Esophagus (tissue), 2 donors: Measurements from ENCODE around the gene FAM184A. TPM values are rescaled to one million over a fixed set of nuclear protein-coding genes. Genes with fewer than 3 reads are reported as not detected.

ENCODE experiments used
- H3K27ac ChIP-seq, 2 donors: one replicate each; pipeline ENCODE4 v1.5.1; 2013; ENCODE audit warnings: low read depth in 2 of 2, mild to moderate bottlenecking in 2 of 2, inconsistent platforms in 1 of 2, low read length in 1 of 2, moderate library complexity in 1 of 2
- H3K27me3 ChIP-seq, 2 donors: one replicate each; pipeline ENCODE4 v1.6.1; 2013; ENCODE audit warnings: low read length in 2 of 2, control low read depth in 1 of 2, mild to moderate bottlenecking in 1 of 2; ENCODE audit not compliant: insufficient read depth in 2 of 2, control insufficient read depth in 1 of 2
- H3K36me3 ChIP-seq, 2 donors: one replicate each; pipeline ENCODE4 v1.6.1; 2013; ENCODE audit warnings: low read length in 1 of 2; ENCODE audit not compliant: control insufficient read depth in 2 of 2, insufficient read depth in 2 of 2
- H3K4me1 ChIP-seq, 2 donors: one replicate each; pipeline ENCODE4 v1.6.1; 2013; ENCODE audit warnings: low read length in 1 of 2; ENCODE audit not compliant: control insufficient read depth in 2 of 2, insufficient read depth in 2 of 2
- H3K4me3 ChIP-seq, 2 donors: one replicate each; pipeline ENCODE4 v1.5.1; 2013; ENCODE audit warnings: low read length in 2 of 2, mild to moderate bottlenecking in 2 of 2, low read depth in 1 of 2, moderate library complexity in 1 of 2
- H3K9me3 ChIP-seq, 2 donors: one replicate each; pipeline ENCODE4 v1.6.1; 2013; ENCODE audit warnings: mild to moderate bottlenecking in 2 of 2, low read depth in 1 of 2, low read length in 1 of 2, moderate library complexity in 1 of 2; ENCODE audit not compliant: control insufficient read depth in 2 of 2, insufficient read depth in 1 of 2
- WGBS, 2 donors: extraction: QIAGEN DNeasy Blood & Tissue Kit; methylation state at CpG; one replicate each; pipeline ENCODE4 v1.1.7; 2013; 5-methylcytosine and 5-hydroxymethylcytosine counted together
- polyA plus RNA-seq, 2 donors: library from polyadenylated mRNA; stranded (reverse); fragments of 200-250 nt; gene quantifications; one replicate each; pipeline ENCODE4 v1.2.3, GENCODE V29; 2013
- donor health status: healthy with polysubstance abuse.
- donor health status: Bipolar disorder and iron deficiency.

Gene FAM184A
- 1 to 10 TPM in 1 of 2 donors, under 1 TPM in 1; 0.73 to 1.1 TPM for polyA plus RNA-seq

- H3K27ac ChIP-seq, result peak within 1 kb of the TSS; percentile 61 to 69
- H3K4me3 ChIP-seq, result peak within 1 kb of the TSS; percentile 61 to 70
- peaks cover 0 to 3% of the 10 kb centered on the region in 2 donors for H3K9me3 ChIP-seq
- 0 to 1% methylated on average over 64 to 103 of the region's 103 CpGs for WGBS, 2 donors
- no peaks in the 10 kb centered on the region for H3K27me3 ChIP-seq
- H3K36me3 ChIP-seq, result no peaks in the 10 kb centered on the region
- H3K4me1 ChIP-seq, result peaks cover 0 to 3% of the 10 kb centered on the region in 2 donors
Observed at GRCh38 chr6:119078376-119079282, at the start of gene FAM184A. TSS of gene FAM184A (minus strand) at chr6:119078664. CDS start at chr6:119078299, 365 bp downstream.

- no peaks in the 10 kb centered on the region for H3K36me3 ChIP-seq
- WGBS, 2 donors, result 93 to 97% methylated on average over 1 of the region's 1 CpG
- no peaks in the 10 kb centered on the region for H3K9me3 ChIP-seq
- no peak overlapping the region for H3K4me3 ChIP-seq
- H3K4me1 ChIP-seq, result no peaks in the 10 kb centered on the region
- no peaks in the 10 kb centered on the region for H3K27me3 ChIP-seq
- no peak overlapping the region for H3K27ac ChIP-seq
Observed at GRCh38 chr6:119127627-119128026, 49.2 kb upstream of the FAM184A start.

GRCh38 chr6:119126826-119127225 lies 48.4 kb upstream of the FAM184A start:
- WGBS, 2 donors, result 62 to 63% methylated on average over 4 of the region's 4 CpGs
- Histone ChIP-seq H3K4me3 (no peak overlapping the region), H3K9me3 (no peaks in the 10 kb centered on the region), H3K4me1 (no peaks in the 10 kb centered on the region), H3K36me3 (no peaks in the 10 kb centered on the region), H3K27me3 (no peaks in the 10 kb centered on the region), H3K27ac (no peak overlapping the region)

GRCh38 chr6:119126140-119126539 lies 47.7 kb upstream of the FAM184A start:
- no peaks in the 10 kb centered on the region for H3K36me3 ChIP-seq
- H3K27ac ChIP-seq, result no peak overlapping the region
- no peaks in the 10 kb centered on the region for H3K4me1 ChIP-seq
- H3K9me3 ChIP-seq, result no peaks in the 10 kb centered on the region
- H3K4me3 ChIP-seq, result no peak overlapping the region
- WGBS, 2 donors, result 94 to 96% methylated on average over 4 of the region's 4 CpGs
- no peaks in the 10 kb centered on the region for H3K27me3 ChIP-seq

- Histone ChIP-seq H3K9me3 (no peaks in the 10 kb centered on the region), H3K4me1 (no peaks in the 10 kb centered on the region), H3K4me3 (no peak overlapping the region), H3K27ac (no peak overlapping the region), H3K27me3 (no peaks in the 10 kb centered on the region), H3K36me3 (no peaks in the 10 kb centered on the region)
- 82 to 85% methylated on average over 2 of the region's 2 CpGs for WGBS, 2 donors
Observed at GRCh38 chr6:119125576-119125975, 47.1 kb upstream of the FAM184A start.

GRCh38 chr6:119124079-119124824 lies 45.8 kb upstream of the FAM184A start:
- Histone ChIP-seq H3K27me3 (no peaks in the 10 kb centered on the region), H3K4me3 (no peak overlapping the region), H3K36me3 (no peaks in the 10 kb centered on the region), H3K27ac (no peak overlapping the region), H3K9me3 (no peaks in the 10 kb centered on the region), H3K4me1 (no peaks in the 10 kb centered on the region)
- 18 to 29% methylated on average over 1 of the region's 1 CpG for WGBS, 2 donors

- WGBS, 2 donors, result 79 to 80% methylated on average over 4 of the region's 4 CpGs
- no peaks in the 10 kb centered on the region for H3K36me3 ChIP-seq
- no peaks in the 10 kb centered on the region for H3K4me1 ChIP-seq
- H3K4me3 ChIP-seq, result no peak overlapping the region
- H3K27ac ChIP-seq, result no peak overlapping the region
- no peaks in the 10 kb centered on the region for H3K27me3 ChIP-seq
- H3K9me3 ChIP-seq, result no peaks in the 10 kb centered on the region
Observed at GRCh38 chr6:119122336-119122735, 43.9 kb upstream of the FAM184A start.

GRCh38 chr6:119121367-119121766 lies 42.9 kb upstream of the FAM184A start:
- WGBS, 2 donors, result 94 to 96% methylated on average over 4 of the region's 4 CpGs
- H3K4me3 ChIP-seq, result no peak overlapping the region
- H3K36me3 ChIP-seq, result no peaks in the 10 kb centered on the region
- no peaks in the 10 kb centered on the region for H3K4me1 ChIP-seq
- H3K9me3 ChIP-seq, result no peaks in the 10 kb centered on the region
- no peak overlapping the region for H3K27ac ChIP-seq
- H3K27me3 ChIP-seq, result no peaks in the 10 kb centered on the region

- 76 to 78% methylated on average over 4 of the region's 4 CpGs for WGBS, 2 donors
- no peaks in the 10 kb centered on the region for H3K4me1 ChIP-seq
- no peak overlapping the region for H3K27ac ChIP-seq
- no peaks in the 10 kb centered on the region for H3K36me3 ChIP-seq
- no peak overlapping the region for H3K4me3 ChIP-seq
- H3K27me3 ChIP-seq, result no peaks in the 10 kb centered on the region
- H3K9me3 ChIP-seq, result no peaks in the 10 kb centered on the region
Observed at GRCh38 chr6:119119989-119120388, 41.5 kb upstream of the FAM184A start.
